BLaER1 (cell line): ENCODE data around the gene TCF15.

ENCODE experiments used
- H3K27ac ChIP-seq: shearing (Covaris generic); formaldehyde crosslinking; 2 replicates; pipeline ENCODE4 v1.8.1; 2022
- H3K27me3 ChIP-seq: shearing (Covaris generic); formaldehyde crosslinking; 2 replicates; pipeline ENCODE4 v1.8.1; 2022
- H3K36me3 ChIP-seq: shearing (Covaris generic); formaldehyde crosslinking; 2 replicates; pipeline ENCODE4 v1.8.1; 2022
- H3K4me1 ChIP-seq: shearing (Covaris generic); formaldehyde crosslinking; 2 replicates; pipeline ENCODE4 v1.8.1; 2022
- H3K4me2 ChIP-seq: shearing (Covaris generic); formaldehyde crosslinking; 2 replicates; pipeline ENCODE4 v1.8.1; 2022
- H3K4me3 ChIP-seq: shearing (Covaris generic); formaldehyde crosslinking; 2 replicates; pipeline ENCODE4 v1.8.1; 2022
- H3K9ac ChIP-seq: shearing (Covaris generic); formaldehyde crosslinking; 2 replicates; pipeline ENCODE4 v1.8.1; 2022
- H3K9me3 ChIP-seq: shearing (Covaris generic); formaldehyde crosslinking; 2 replicates; pipeline ENCODE4 v1.8.1; 2022
- H4K20me1 ChIP-seq: shearing (Covaris generic); formaldehyde crosslinking; 2 replicates; pipeline ENCODE4 v1.8.1; 2022
- Cebpa-rat ChIP-seq: shearing (Covaris generic); IDR thresholded peaks from 2 replicates; pipeline ENCODE4 v1.8.1; 2022

Gene TCF15, protein sequence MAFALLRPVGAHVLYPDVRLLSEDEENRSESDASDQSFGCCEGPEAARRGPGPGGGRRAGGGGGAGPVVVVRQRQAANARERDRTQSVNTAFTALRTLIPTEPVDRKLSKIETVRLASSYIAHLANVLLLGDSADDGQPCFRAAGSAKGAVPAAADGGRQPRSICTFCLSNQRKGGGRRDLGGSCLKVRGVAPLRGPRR

DNA sequence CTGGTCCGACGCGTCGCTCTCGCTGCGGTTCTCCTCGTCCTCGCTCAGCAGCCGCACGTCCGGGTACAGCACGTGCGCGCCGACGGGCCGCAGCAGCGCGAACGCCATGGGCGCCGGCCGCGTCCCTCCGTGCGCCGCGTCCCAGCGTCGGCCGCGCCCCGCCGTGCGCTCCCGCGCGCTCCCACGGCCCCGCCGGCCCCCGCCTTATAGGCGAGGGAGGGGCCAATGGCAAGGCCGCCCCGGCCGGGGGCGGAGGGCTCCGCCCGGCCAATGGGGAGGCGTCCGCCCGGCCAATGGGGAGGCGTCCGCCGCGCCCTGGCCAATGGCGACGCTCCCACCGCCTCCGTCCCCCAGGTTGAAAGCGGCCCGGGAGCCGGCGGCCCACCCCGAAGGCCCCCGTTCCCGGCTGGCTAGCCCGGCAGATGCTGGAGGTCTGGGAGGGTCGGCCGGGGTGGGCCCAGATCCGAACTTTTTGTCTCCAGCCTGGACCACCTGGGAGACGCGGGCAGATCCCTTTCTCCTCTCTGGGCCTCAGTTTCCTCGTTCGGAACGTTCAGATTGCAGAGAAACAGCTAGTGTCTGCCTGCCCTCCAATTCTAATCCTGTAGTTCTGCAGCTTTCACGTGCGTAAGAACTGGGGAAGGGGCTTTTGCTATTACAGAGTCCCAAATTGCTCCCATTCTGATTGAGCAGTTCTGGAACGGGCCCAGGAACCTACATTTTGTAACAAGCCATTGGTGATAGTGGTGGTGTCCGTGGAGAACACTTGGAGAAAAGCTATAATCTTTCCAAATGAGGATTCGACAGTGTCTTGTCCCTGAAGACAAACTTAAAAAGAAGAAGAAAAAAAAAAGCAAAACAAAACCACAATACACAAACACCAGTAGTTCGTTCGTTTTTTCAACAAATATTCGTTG lies at the start of gene TCF15:
Gene TCF15, minus strand, starts transcription at position 180 of the 917 bp plus-strand sequence. Its CDS starts 72 bp downstream, at position 108.
- Histone ChIP-seq H3K4me1 (peaks cover 22% of the 10 kb centered on the region), H3K9me3 (no peaks in the 10 kb centered on the region), H3K27ac (no peak within 1 kb of the TSS), H3K27me3 (peaks cover 48% of the 10 kb centered on the region), H4K20me1 (peaks cover 13% of the 10 kb centered on the region; the same call in 1 of the 2 replicates), H3K4me2 (no peak within 1 kb of the TSS), H3K4me3 (no peak within 1 kb of the TSS), H3K9ac (no peak within 1 kb of the TSS), H3K36me3 (no peaks in the 10 kb centered on the region)
- no peak for TF ChIP-seq Cebpa-rat

DNA sequence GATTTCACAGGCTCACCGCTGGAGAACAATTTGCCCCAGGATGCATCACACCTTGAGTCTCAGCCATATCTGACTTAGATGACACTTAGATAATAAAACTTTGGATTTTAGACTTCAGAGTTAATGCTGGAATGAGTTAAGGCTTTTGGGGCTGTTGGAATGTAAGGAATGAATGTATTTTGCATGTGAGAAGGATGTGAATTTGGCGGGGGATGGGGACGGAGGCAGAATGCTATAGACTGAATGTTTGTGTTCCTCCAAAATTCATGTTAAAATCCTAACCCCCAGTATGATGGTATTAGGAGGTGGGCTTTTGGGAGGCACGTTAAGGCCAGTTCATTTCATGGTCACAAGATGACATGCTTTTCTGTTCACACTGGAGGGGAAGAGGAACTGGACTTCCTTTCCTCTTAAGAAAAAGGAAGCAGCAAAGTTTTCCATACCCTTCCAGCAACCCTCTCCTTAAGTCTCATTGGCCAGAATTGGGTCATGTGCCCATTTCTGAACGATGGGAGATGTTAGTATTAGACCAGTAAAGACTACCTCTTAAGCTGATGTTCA lies 48.7 kb upstream of the TCF15 start:
- Histone ChIP-seq H3K36me3 (no peaks in the 10 kb centered on the region), H3K4me1 (peaks cover 55% of the 10 kb centered on the region), H3K9me3 (no peaks in the 10 kb centered on the region), H3K9ac (no peak overlapping the region), H3K27ac (no peak overlapping the region), H3K4me3 (no peak overlapping the region), H4K20me1 (no peaks in the 10 kb centered on the region), H3K27me3 (peaks cover 14% of the 10 kb centered on the region), H3K4me2 (peak overlapping the region; percentile 96)
- no peak for TF ChIP-seq Cebpa-rat

DNA sequence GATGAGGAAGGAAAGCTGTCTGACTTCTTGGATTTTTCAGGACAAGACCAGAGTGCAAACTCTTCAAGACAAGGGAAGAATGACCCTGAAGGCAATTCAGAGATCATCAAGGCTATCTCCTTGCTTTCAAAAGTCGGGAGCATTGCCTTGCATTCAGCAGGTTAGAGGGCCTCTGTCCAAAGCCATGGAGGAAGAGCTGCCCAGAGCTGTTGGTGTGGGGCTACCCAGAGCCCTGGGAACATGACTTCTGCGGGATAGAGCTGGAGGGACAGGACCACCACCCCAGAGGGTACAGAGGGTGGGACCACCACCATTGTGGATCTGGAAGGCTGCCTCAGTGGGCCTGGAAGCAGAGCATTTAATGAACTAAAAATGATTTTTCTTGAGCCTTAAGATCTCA lies 48.1 kb upstream of the TCF15 start:
- H3K9ac ChIP-seq: no peak overlapping the region

DNA sequence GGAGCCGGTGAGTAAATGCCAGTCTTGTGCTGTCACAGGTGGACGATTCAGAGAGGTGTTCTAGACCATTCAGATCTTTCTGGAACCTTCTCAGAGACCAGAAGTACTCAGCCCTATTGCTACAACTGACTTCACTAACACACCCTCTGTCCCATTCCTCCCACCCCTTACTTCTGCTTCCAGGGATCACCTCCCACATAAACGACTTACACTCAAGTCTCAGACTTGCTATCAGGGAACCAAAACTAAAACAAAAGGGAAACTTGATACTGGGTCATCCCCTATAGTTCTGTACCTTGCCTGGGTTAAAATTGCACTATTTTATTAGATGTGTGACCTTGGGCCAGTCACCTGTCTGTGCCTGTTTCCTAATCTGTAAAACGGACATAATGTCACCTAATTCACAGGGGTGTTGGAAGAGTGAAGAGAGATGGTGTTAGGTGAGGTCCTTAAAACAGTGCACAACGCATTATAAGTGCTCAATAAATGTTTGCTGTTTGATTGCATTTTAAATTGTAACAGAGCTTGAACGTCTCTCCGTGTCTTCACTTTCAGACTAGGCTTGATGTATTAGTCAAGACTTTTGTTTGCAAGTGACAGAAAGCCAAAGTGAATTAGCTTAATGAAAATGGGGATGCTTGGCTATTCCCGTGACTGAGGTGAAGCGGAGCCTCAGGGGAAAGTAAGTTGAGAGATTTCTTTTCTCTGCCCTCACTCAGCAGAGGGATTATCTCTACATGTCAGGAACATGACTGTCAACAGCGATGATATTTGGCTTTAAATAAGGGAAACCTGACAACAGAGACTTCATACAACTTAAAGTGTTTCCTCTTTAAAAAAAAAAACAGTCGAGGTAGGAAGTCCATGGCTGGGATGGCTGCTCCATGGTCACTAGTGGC lies 45.9 kb upstream of the TCF15 start:
- Histone ChIP-seq H4K20me1 (no peaks in the 10 kb centered on the region), H3K9ac (no peak overlapping the region), H3K4me1 (peaks cover 45% of the 10 kb centered on the region), H3K36me3 (no peaks in the 10 kb centered on the region), H3K27me3 (no peaks in the 10 kb centered on the region), H3K4me3 (no peak overlapping the region), H3K27ac (no peak overlapping the region), H3K4me2 (no peak overlapping the region), H3K9me3 (no peaks in the 10 kb centered on the region)
- no peak for TF ChIP-seq Cebpa-rat

More for the DNA sequence above, 48.1 kb upstream of the TCF15 start:
- Histone ChIP-seq H3K9me3 (no peaks in the 10 kb centered on the region), H3K4me2 (no peak overlapping the region), H3K4me3 (no peak overlapping the region), H4K20me1 (no peaks in the 10 kb centered on the region), H3K27ac (no peak overlapping the region), H3K4me1 (peaks cover 56% of the 10 kb centered on the region), H3K27me3 (peaks cover 8% of the 10 kb centered on the region), H3K36me3 (no peaks in the 10 kb centered on the region)
- no peak for TF ChIP-seq Cebpa-rat

DNA sequence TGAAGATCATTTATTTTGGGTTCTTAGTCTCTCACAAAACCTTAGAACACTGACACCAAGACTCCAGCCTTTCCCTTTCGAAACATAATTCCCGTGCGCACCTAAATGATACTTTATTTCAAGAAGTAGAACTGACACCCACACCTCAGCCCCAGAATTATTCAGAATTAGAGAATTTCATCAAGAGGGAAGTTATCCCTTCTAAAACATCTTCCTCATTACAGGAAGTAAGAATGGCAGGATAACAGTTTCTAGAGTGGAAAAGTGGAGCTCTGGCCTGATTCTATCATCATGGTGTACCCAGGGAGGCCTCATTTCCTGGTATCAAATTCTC lies 44.3 kb upstream of the TCF15 start:
- Histone ChIP-seq H3K36me3 (no peaks in the 10 kb centered on the region), H3K9me3 (no peaks in the 10 kb centered on the region), H3K9ac (no peak overlapping the region), H3K4me3 (no peak overlapping the region), H4K20me1 (no peaks in the 10 kb centered on the region), H3K4me2 (no peak overlapping the region), H3K27ac (no peak overlapping the region), H3K4me1 (peaks cover 29% of the 10 kb centered on the region), H3K27me3 (no peaks in the 10 kb centered on the region)
- no peak for TF ChIP-seq Cebpa-rat

DNA sequence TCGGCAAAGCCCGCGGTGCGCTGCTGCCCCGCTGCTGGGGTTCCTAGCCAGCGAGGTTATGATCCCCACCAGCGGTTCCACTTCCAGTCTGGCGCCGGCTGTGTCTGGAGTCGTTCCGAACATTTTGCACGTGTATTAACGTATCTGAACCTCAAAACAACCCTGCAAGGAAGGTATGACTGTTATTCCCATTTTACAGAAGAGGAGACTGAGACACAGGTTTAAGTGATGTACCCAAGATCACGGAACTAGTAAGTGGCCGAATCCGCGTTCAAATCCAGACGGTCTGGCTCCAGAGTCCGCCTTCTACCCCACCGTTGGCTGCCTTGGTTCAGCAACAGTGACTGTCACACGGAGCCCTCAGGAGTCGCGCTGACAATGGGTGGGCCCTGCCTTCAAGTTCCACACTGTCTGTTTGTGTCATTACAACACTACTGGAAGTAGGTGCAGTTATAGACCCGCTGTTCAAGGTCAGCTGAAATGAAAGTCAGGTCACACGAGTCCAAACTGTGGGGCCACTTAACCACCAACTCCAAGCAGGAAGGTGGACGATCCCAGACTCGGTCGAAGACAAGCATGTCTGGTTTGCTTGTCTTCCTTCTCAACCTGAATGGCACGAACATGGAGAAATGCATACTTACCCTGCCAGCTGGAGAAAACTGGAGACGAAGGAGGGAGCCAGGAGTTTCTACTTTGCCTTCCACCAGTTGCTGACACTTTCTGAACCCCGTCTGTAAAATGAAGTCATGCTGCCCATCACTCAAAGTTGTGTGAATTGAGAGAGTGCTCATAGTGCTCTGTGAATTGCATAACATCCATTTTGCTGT lies 43.7 kb upstream of the TCF15 start:
- no peaks in the 10 kb centered on the region for H3K9me3 ChIP-seq
- H4K20me1 ChIP-seq: no peaks in the 10 kb centered on the region
- peak overlapping the region; percentile 72 for H3K27ac ChIP-seq
- peak overlapping the region; percentile 96 for H3K4me2 ChIP-seq
- TF ChIP-seq Cebpa-rat: no peak
- peak overlapping the region; percentile 72 for H3K4me3 ChIP-seq
- no peaks in the 10 kb centered on the region for H3K27me3 ChIP-seq
- peak overlapping the region; percentile 78 for H3K9ac ChIP-seq
- H3K36me3 ChIP-seq: no peaks in the 10 kb centered on the region; the same call in 1 of the 2 replicates
- H3K4me1 ChIP-seq: peaks cover 23% of the 10 kb centered on the region

DNA sequence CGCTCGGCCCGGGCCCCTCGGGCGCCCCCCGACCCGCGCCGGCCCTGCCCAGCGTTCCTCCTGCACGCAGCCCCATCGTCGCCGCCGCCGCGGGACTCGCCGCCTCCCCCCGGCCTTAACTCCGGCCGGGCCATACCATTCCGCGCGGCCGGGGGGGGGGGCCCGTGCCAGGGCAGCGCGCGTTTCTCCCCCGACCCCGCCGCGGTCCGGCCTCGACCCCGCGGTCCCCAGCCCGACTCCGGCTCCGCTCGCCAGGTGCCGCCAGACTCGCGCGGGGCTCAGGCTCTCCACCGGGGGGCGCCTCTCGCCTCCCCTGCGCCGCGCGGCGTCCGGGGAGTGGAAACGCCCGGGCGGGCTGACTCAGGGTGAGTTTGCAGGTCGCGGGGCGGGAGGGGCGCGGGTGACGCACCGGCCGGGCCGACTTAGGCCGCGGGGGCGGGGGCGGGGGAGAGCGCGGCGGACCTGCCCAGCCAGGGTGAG lies 43.0 kb upstream of the TCF15 start, which contains the start of gene SRXN1:
Gene SRXN1, minus strand, starts transcription at position 91 of the 480 bp plus-strand sequence. Its CDS starts 15 bp downstream, at position 76.
- H3K9me3 ChIP-seq: no peaks in the 10 kb centered on the region
- TF ChIP-seq Cebpa-rat: no peak
- peak within 1 kb of the TSS; percentile 96 for H3K4me2 ChIP-seq
- H4K20me1 ChIP-seq: no peaks in the 10 kb centered on the region
- peak within 1 kb of the TSS; percentile 72 for H3K4me3 ChIP-seq
- H3K27me3 ChIP-seq: no peaks in the 10 kb centered on the region
- peaks cover 20% of the 10 kb centered on the region for H3K4me1 ChIP-seq
- peak within 1 kb of the TSS; percentile 78 for H3K9ac ChIP-seq
- H3K36me3 ChIP-seq: peaks cover 6% of the 10 kb centered on the region
- peak within 1 kb of the TSS; percentile 72 for H3K27ac ChIP-seq

DNA sequence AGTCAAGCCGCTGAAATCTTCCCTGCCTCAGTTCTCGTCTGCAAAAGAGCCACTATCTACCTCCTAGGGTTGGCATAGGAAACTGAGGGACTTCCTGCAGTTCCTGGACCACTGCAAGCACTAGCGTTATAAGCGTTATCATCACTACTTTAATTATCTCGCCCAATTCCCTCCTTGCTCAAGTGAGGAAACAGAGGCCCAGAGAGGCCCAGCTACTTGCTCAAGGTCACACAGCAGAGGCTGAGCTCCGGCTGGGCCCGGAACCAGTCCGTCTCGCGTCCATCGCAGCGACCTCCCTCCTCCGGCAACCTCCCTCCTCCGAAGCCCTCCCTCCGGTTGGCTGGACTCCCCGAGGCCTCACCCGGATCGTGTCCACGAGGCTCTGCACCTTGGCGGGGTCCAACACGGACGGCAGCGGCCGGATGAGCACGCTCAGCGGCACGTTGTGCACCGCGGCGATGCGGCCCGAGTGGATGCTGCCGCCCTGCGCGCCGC lies 42.6 kb upstream of the TCF15 start:
- Histone ChIP-seq H3K27me3 (no peaks in the 10 kb centered on the region), H3K36me3 (peaks cover 11% of the 10 kb centered on the region), H3K4me1 (peaks cover 20% of the 10 kb centered on the region), H3K4me3 (peak overlapping the region; percentile 72), H3K27ac (peak overlapping the region; percentile 72), H4K20me1 (no peaks in the 10 kb centered on the region), H3K9me3 (no peaks in the 10 kb centered on the region), H3K4me2 (peak overlapping the region; percentile 96), H3K9ac (peak overlapping the region; percentile 78)
- TF ChIP-seq Cebpa-rat: no peak
